Osteocyte (in vitro differentiated cells): ENCODE data around the gene ISOC2. TPM values are rescaled to one million over a fixed set of nuclear protein-coding genes. Genes with fewer than 3 reads are reported as not detected.
"Not testable (repeated sequence)": the region's sequence is repeated elsewhere in the genome, so short reads cannot be mapped to it uniquely, and the experiment has no call there.

ENCODE experiments used
- DNase-seq: peaks from one replicate; pipeline ENCODE4 v3.0.0; 2021; ENCODE audit warnings: mixed read lengths; ENCODE audit not compliant: unreplicated experiment; ENCODE audit errors: extremely low spot score
- H3K27ac Mint-ChIP-seq: one replicate; pipeline ENCODE4 v1.8.0; 2021; ENCODE audit warnings: mild to moderate bottlenecking, mixed read lengths; ENCODE audit not compliant: unreplicated experiment
- H3K27me3 Mint-ChIP-seq: one replicate; pipeline ENCODE4 v1.8.0; 2021; ENCODE audit warnings: mixed read lengths; ENCODE audit not compliant: unreplicated experiment
- H3K36me3 Mint-ChIP-seq: one replicate; pipeline ENCODE4 v1.8.0; 2021; ENCODE audit warnings: mixed read lengths; ENCODE audit not compliant: unreplicated experiment
- H3K4me1 Mint-ChIP-seq: one replicate; pipeline ENCODE4 v1.8.0; 2021; ENCODE audit warnings: mixed read lengths; ENCODE audit not compliant: unreplicated experiment
- H3K4me3 Mint-ChIP-seq: one replicate; pipeline ENCODE4 v1.8.0; 2021; ENCODE audit warnings: mild to moderate bottlenecking, moderate library complexity, mixed read lengths; ENCODE audit not compliant: unreplicated experiment
- H3K9me3 Mint-ChIP-seq: one replicate; pipeline ENCODE4 v1.8.0; 2021; ENCODE audit warnings: mixed read lengths; ENCODE audit not compliant: unreplicated experiment
- CTCF ChIP-seq: fragments of 200-600 bp; sonication (generic); IDR thresholded peaks from 2 replicates; pipeline ENCODE4 v1.5.0; 2021; ENCODE audit warnings: antibody characterized with exemption, mild to moderate bottlenecking, moderate library complexity
- total RNA-seq: library from RNA; stranded (reverse); gene quantifications from 2 replicates; pipeline ENCODE4 v1.2.1, GENCODE V29; 2021

Gene ISOC2
- total RNA-seq, 1 donor from 2014 or later: 39.8 TPM

- TF ChIP-seq CTCF: no peak
- Mint-ChIP-seq H3K36me3 (no peaks in the 10 kb centered on the region), H3K9me3 (no peaks in the 10 kb centered on the region), H3K27me3 (peaks cover 3% of the 10 kb centered on the region), H3K4me1 (no peaks in the 10 kb centered on the region), H3K4me3 (no peak overlapping the region), H3K27ac (no peak overlapping the region)
- no peak for DNase-seq
These were observed 30.3 kb downstream of the ISOC2 start for GRCh38 chr19:55431183-55431582.

GRCh38 chr19:55426042-55426441 is 35.4 kb downstream of the ISOC2 start:
- H3K36me3 Mint-ChIP-seq: no peaks in the 10 kb centered on the region
- H3K4me3 Mint-ChIP-seq: no peak overlapping the region
- no peak overlapping the region for H3K27ac Mint-ChIP-seq
- no peak for TF ChIP-seq CTCF
- no peaks in the 10 kb centered on the region for H3K9me3 Mint-ChIP-seq
- no peaks in the 10 kb centered on the region for H3K4me1 Mint-ChIP-seq
- DNase-seq: no peak
- peaks cover 30% of the 10 kb centered on the region for H3K27me3 Mint-ChIP-seq

GRCh38 chr19:55424518-55424917 is 36.9 kb downstream of the ISOC2 start:
- Mint-ChIP-seq H3K4me3 (no peak overlapping the region), H3K27ac (no peak overlapping the region), H3K27me3 (peaks cover 36% of the 10 kb centered on the region), H3K36me3 (no peaks in the 10 kb centered on the region), H3K4me1 (no peaks in the 10 kb centered on the region), H3K9me3 (no peaks in the 10 kb centered on the region)
- no peak for TF ChIP-seq CTCF
- no peak for DNase-seq

- H3K4me1 Mint-ChIP-seq: no peaks in the 10 kb centered on the region
- DNase-seq: no peak
- peaks cover 36% of the 10 kb centered on the region for H3K27me3 Mint-ChIP-seq
- no peak overlapping the region for H3K4me3 Mint-ChIP-seq
- no peaks in the 10 kb centered on the region for H3K9me3 Mint-ChIP-seq
- H3K36me3 Mint-ChIP-seq: no peaks in the 10 kb centered on the region
- no peak overlapping the region for H3K27ac Mint-ChIP-seq
- TF ChIP-seq CTCF: no peak
These were observed 38.0 kb downstream of the ISOC2 start for GRCh38 chr19:55423225-55424005.

- H3K36me3 Mint-ChIP-seq, H3K4me3 Mint-ChIP-seq, H3K27ac Mint-ChIP-seq, DNase-seq, H3K9me3 Mint-ChIP-seq, H3K4me1 Mint-ChIP-seq: not testable (repeated sequence)
- peaks cover 34% of the 10 kb centered on the region for H3K27me3 Mint-ChIP-seq
These were observed 40.2 kb downstream of the ISOC2 start for GRCh38 chr19:55421281-55421680.
